Gastrocnemius medialis (tissue), 4 donors: ENCODE data around the gene CSF3R.

Source experiments
- POLR2A ChIP-seq, 2 donors: fragments of 450-650 bp; IDR thresholded peaks; one replicate each; pipeline ENCODE4 v1.6.1; 2017; ENCODE audit warnings: antibody characterized with exemption in 2 of 2, mild to moderate bottlenecking in 2 of 2, moderate library complexity in 2 of 2
- TF ChIP-seq, protein P1 (sequence below), 5 experiments: fragments of 450-650 bp in 3 of 5; fragments of 200-600 bp in 2 of 5; sonication (generic) in 2 of 5; IDR thresholded peaks in 4 of 5; conservative IDR thresholded peaks in 1 of 5; 1 replicate in 4 of 5; 2 replicates in 1 of 5; pipeline ENCODE4 v1.5.1; 2016 to 2019; ENCODE audit warnings: antibody characterized with exemption in 5 of 5, mild to moderate bottlenecking in 3 of 5, moderate library complexity in 3 of 5

DNA sequence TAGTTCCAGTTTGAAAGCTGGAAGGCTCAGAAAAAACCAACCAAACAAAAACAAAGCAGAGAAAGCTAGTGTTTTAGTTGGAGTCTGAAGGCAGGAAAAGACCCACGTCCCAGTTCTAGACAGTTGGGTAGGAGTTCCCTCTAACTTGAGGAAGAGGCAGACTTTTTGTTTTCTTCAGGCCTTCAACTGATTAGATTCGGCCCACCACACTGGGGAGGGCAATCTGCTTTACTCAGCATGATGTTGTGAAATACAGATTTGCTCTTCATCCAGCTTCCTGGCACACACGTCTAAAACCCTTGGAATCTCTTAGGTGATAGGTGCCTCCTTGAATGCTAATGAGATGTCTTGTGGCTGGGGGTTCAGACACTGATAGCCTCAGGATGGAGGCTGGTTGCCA, 49.1 kb upstream of the CSF3R start:
- no peak for TF ChIP-seq POLR2A (IDR thresholded peaks at IDR 0.05)
- TF ChIP-seq, protein P1, sequence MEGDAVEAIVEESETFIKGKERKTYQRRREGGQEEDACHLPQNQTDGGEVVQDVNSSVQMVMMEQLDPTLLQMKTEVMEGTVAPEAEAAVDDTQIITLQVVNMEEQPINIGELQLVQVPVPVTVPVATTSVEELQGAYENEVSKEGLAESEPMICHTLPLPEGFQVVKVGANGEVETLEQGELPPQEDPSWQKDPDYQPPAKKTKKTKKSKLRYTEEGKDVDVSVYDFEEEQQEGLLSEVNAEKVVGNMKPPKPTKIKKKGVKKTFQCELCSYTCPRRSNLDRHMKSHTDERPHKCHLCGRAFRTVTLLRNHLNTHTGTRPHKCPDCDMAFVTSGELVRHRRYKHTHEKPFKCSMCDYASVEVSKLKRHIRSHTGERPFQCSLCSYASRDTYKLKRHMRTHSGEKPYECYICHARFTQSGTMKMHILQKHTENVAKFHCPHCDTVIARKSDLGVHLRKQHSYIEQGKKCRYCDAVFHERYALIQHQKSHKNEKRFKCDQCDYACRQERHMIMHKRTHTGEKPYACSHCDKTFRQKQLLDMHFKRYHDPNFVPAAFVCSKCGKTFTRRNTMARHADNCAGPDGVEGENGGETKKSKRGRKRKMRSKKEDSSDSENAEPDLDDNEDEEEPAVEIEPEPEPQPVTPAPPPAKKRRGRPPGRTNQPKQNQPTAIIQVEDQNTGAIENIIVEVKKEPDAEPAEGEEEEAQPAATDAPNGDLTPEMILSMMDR (IDR thresholded peaks at IDR 0.05 in 4 of 5, conservative IDR thresholded peaks at IDR 0.05 in 1 of 5) = no peak
